ENCODE results near the gene CSRNP2.
"Not testable (repeated sequence)": the region's sequence is repeated elsewhere in the genome, so short reads cannot be mapped to it uniquely, and the experiment has no call there.

CSRNP2 gene

GRCh38 chr12:51083126-51083833 is at the start of gene CSRNP2:
Gene CSRNP2, minus strand, starts transcription at chr12:51083596. Its CDS starts 7,035 bp downstream, at chr12:51076561.
- DNase-seq (ENCODE audit: low read depth), result peak; percentile 97

GRCh38 chr12:51132693-51133092 is 49.3 kb upstream of the CSRNP2 start:
- no peak for DNase-seq (ENCODE audit: low read depth)

GRCh38 chr12:51131745-51132521 is 48.5 kb upstream of the CSRNP2 start:
- DNase-seq (ENCODE audit: low read depth), result no peak

GRCh38 chr12:51128919-51129318 is 45.5 kb upstream of the CSRNP2 start:
- DNase-seq (ENCODE audit: low read depth), result peak; percentile 56

- no peak for DNase-seq (ENCODE audit: low read depth)
These were observed 43.8 kb upstream of the CSRNP2 start for GRCh38 chr12:51127050-51127729.

GRCh38 chr12:51126297-51126696 is 42.9 kb upstream of the CSRNP2 start:
- no peak for DNase-seq (ENCODE audit: low read depth)

- no peak for DNase-seq (ENCODE audit: low read depth)
These were observed 41.1 kb upstream of the CSRNP2 start for GRCh38 chr12:51124504-51124903.

GRCh38 chr12:51122844-51123243 is 39.4 kb upstream of the CSRNP2 start:
- no peak for DNase-seq (ENCODE audit: low read depth)

- no peak for DNase-seq (ENCODE audit: low read depth)
These were observed 35.3 kb upstream of the CSRNP2 start for GRCh38 chr12:51118706-51119105.

GRCh38 chr12:51115533-51115932 is 32.1 kb upstream of the CSRNP2 start:
- no peak for DNase-seq (ENCODE audit: low read depth)

- DNase-seq (ENCODE audit: low read depth), result no peak
These were observed 24.7 kb upstream of the CSRNP2 start for GRCh38 chr12:51108136-51108535.

GRCh38 chr12:51103977-51104376 is 20.6 kb upstream of the CSRNP2 start:
- no peak for DNase-seq (ENCODE audit: low read depth)

- no peak for DNase-seq (ENCODE audit: low read depth)
These were observed 15.2 kb upstream of the CSRNP2 start for GRCh38 chr12:51098611-51099010.

- DNase-seq (ENCODE audit: low read depth), result no peak
These were observed 7.4 kb upstream of the CSRNP2 start for GRCh38 chr12:51090705-51091229.

GRCh38 chr12:51087818-51088217 is 4.4 kb upstream of the CSRNP2 start:
- DNase-seq (ENCODE audit: low read depth), result no peak

GRCh38 chr12:51086933-51087332 is 3.5 kb upstream of the CSRNP2 start:
- DNase-seq (ENCODE audit: low read depth), result no peak

- DNase-seq (ENCODE audit: low read depth), result no peak
These were observed 2.4 kb upstream of the CSRNP2 start for GRCh38 chr12:51085757-51086156.

- peak; percentile 7 for DNase-seq (ENCODE audit: low read depth)
These were observed 753 bp downstream of the CSRNP2 start for GRCh38 chr12:51082561-51083125.

GRCh38 chr12:51081421-51081820 is 2.0 kb downstream of the CSRNP2 start:
- no peak for DNase-seq (ENCODE audit: low read depth)

- no peak for DNase-seq (ENCODE audit: low read depth)
These were observed 3.3 kb downstream of the CSRNP2 start for GRCh38 chr12:51080136-51080535.

GRCh38 chr12:51078866-51079265 is 4.5 kb downstream of the CSRNP2 start:
- DNase-seq (ENCODE audit: low read depth), result not testable (repeated sequence)

GRCh38 chr12:51078346-51078745 is 5.0 kb downstream of the CSRNP2 start:
- DNase-seq (ENCODE audit: low read depth), result not testable (repeated sequence)

Data from fibroblast of gingiva (primary cell).